ENCODE measurements around the gene TRABD2B.

Gene TRABD2B

GRCh38 chr1:47837866-47838561, 159.2 kb downstream of the TRABD2B start:
- no peak for DNase-seq (ENCODE audit: extremely low spot score)
- ChIA-PET CTCF (no interaction called here), POLR2A (no interaction called here)
- TF ChIP-seq CTCF (IDR thresholded peaks at IDR 0.05; ENCODE audit: control extremely low read depth, extremely low read depth, low read depth, missing control alignments): no peak

GRCh38 chr1:47837056-47837830, 159.9 kb downstream of the TRABD2B start:
- CTCF ChIA-PET: no interaction called here
- TF ChIP-seq CTCF (IDR thresholded peaks at IDR 0.05; ENCODE audit: control extremely low read depth, extremely low read depth, low read depth, missing control alignments): no peak
- DNase-seq (ENCODE audit: extremely low spot score): no peak
- POLR2A ChIA-PET: no interaction called here

GRCh38 chr1:47835409-47835808, 161.8 kb downstream of the TRABD2B start:
- no peak for DNase-seq (ENCODE audit: extremely low spot score)
- ChIA-PET POLR2A (no interaction called here), CTCF (no interaction called here)
- TF ChIP-seq CTCF (IDR thresholded peaks at IDR 0.05; ENCODE audit: control extremely low read depth, extremely low read depth, low read depth, missing control alignments): no peak

GRCh38 chr1:47834326-47834725, 162.9 kb downstream of the TRABD2B start:
- ChIA-PET CTCF (interaction anchor here (1.4 kb wide), 1 partner anchor 8 kb away, joined by 3 read pairs; no protein-coding TSS in a partner anchor), POLR2A (no interaction called here)

GRCh38 chr1:47830641-47831333, 166.4 kb downstream of the TRABD2B start:
- ChIA-PET POLR2A (no interaction called here), CTCF (interaction anchor here (1.6 kb wide), 1 partner anchor 75 kb away, joined by 3 read pairs; no protein-coding TSS in a partner anchor)
- DNase-seq (ENCODE audit: extremely low spot score): no peak
- TF ChIP-seq CTCF (IDR thresholded peaks at IDR 0.05; ENCODE audit: control extremely low read depth, extremely low read depth, low read depth, missing control alignments): no peak

More at GRCh38 chr1:47834326-47834725, 162.9 kb downstream of the TRABD2B start:
- no peak for DNase-seq (ENCODE audit: extremely low spot score)
- no peak for TF ChIP-seq CTCF (IDR thresholded peaks at IDR 0.05; ENCODE audit: control extremely low read depth, extremely low read depth, low read depth, missing control alignments)

- no peak for TF ChIP-seq CTCF (IDR thresholded peaks at IDR 0.05; ENCODE audit: control extremely low read depth, extremely low read depth, low read depth, missing control alignments)
- DNase-seq (ENCODE audit: extremely low spot score): no peak
- CTCF ChIA-PET: no interaction called here
- POLR2A ChIA-PET: no interaction called here
Observed at GRCh38 chr1:47830021-47830420, 167.2 kb downstream of the TRABD2B start.

Data from GM10248 (cell line).